GM19239 (cell line): ENCODE measurements around the gene FGF4.
"Not testable (repeated sequence)": the region's sequence is repeated elsewhere in the genome, so short reads cannot be mapped to it uniquely, and the experiment has no call there.

Source experiments
- DNase-seq: peaks from one replicate; pipeline ENCODE4 v3.0.0; 2011; ENCODE audit warnings: low spot score; ENCODE audit not compliant: insufficient read length
- FAIRE-seq: peaks from 2 replicates; lab custom pipeline; 2011; peaks lifted over from hg19 to GRCh38; lab: Jason Lieb, UNC

Gene FGF4

GRCh38 chr11:69781241-69781640 lies 6.1 kb upstream of the FGF4 start:
- DNase-seq (no peak), FAIRE-seq (no peak)

- no peak for FAIRE-seq
- no peak for DNase-seq
Observed at GRCh38 chr11:69778373-69778772, 3.2 kb upstream of the FGF4 start.

- no peak for DNase-seq
- no peak for FAIRE-seq
Observed at GRCh38 chr11:69774354-69775162, 583 bp downstream of the FGF4 start.

GRCh38 chr11:69773626-69774353 lies 1.4 kb downstream of the FGF4 start:
- DNase-seq (no peak), FAIRE-seq (no peak)

GRCh38 chr11:69771466-69771865 lies 3.7 kb downstream of the FGF4 start:
- FAIRE-seq, result no peak
- no peak for DNase-seq

GRCh38 chr11:69770540-69770939 lies 4.6 kb downstream of the FGF4 start:
- DNase-seq, result no peak
- no peak for FAIRE-seq

GRCh38 chr11:69765498-69765995 lies 9.6 kb downstream of the FGF4 start:
- DNase-seq (no peak), FAIRE-seq (no peak)

- not testable (repeated sequence) for FAIRE-seq, DNase-seq
Observed at GRCh38 chr11:69764918-69765317, 10.2 kb downstream of the FGF4 start.

- FAIRE-seq (no peak), DNase-seq (no peak)
Observed at GRCh38 chr11:69760319-69760718, 14.8 kb downstream of the FGF4 start.

GRCh38 chr11:69752890-69753289 lies 22.3 kb downstream of the FGF4 start:
- DNase-seq, result no peak
- FAIRE-seq, result no peak

GRCh38 chr11:69750875-69751597 lies 24.1 kb downstream of the FGF4 start:
- FAIRE-seq, result no peak
- DNase-seq, result no peak

- DNase-seq (no peak), FAIRE-seq (no peak)
Observed at GRCh38 chr11:69750108-69750850, 24.9 kb downstream of the FGF4 start.

GRCh38 chr11:69748637-69749036 lies 26.5 kb downstream of the FGF4 start:
- DNase-seq (no peak), FAIRE-seq (no peak)

GRCh38 chr11:69746752-69747742 lies 28.1 kb downstream of the FGF4 start:
- DNase-seq (no peak), FAIRE-seq (no peak)

- DNase-seq (no peak), FAIRE-seq (no peak)
Observed at GRCh38 chr11:69746140-69746539, 29.0 kb downstream of the FGF4 start.

GRCh38 chr11:69745201-69745600 lies 29.9 kb downstream of the FGF4 start:
- DNase-seq (no peak), FAIRE-seq (no peak)

- DNase-seq, result no peak
- FAIRE-seq, result no peak
Observed at GRCh38 chr11:69744435-69744834, 30.7 kb downstream of the FGF4 start.

- no peak for FAIRE-seq
- no peak for DNase-seq
Observed at GRCh38 chr11:69734841-69735240, 40.3 kb downstream of the FGF4 start.

GRCh38 chr11:69734367-69734766 lies 40.8 kb downstream of the FGF4 start:
- DNase-seq (no peak), FAIRE-seq (no peak)
